Activated T-helper 1 cell treated with Interleukin-2 at 50 U/mL for 16 hours (primary cell): ENCODE results near the gene BDH2.

Experiments used
- DNase-seq: peaks from one replicate; pipeline ENCODE4 v3.0.0-alpha.2; 2020; ENCODE audit warnings: low read depth

BDH2 gene

GRCh38 chr4:103099691-103100392 is at the start of gene BDH2:
TSS of gene BDH2 (minus strand) at chr4:103099834. CDS start at chr4:103096254, 3,580 bp downstream.
- no peak for DNase-seq

- no peak for DNase-seq
These were observed 45.3 kb upstream of the BDH2 start for GRCh38 chr4:103144926-103145325.

GRCh38 chr4:103137446-103137827 is 37.8 kb upstream of the BDH2 start:
- DNase-seq = no peak

- no peak for DNase-seq
These were observed 37.2 kb upstream of the BDH2 start for GRCh38 chr4:103136671-103137445.

- DNase-seq = no peak
These were observed 29.5 kb upstream of the BDH2 start for GRCh38 chr4:103129174-103129573.

GRCh38 chr4:103126126-103126525 is 26.5 kb upstream of the BDH2 start:
- DNase-seq = no peak

- DNase-seq = no peak
These were observed 23.5 kb upstream of the BDH2 start for GRCh38 chr4:103123114-103123513.

- no peak for DNase-seq
These were observed 18.5 kb upstream of the BDH2 start for GRCh38 chr4:103118166-103118565.

- DNase-seq = no peak
These were observed 12.0 kb upstream of the BDH2 start for GRCh38 chr4:103111598-103111997.

GRCh38 chr4:103108542-103108941 is 8.9 kb upstream of the BDH2 start:
- DNase-seq = no peak

GRCh38 chr4:103105558-103106356 is 6.1 kb upstream of the BDH2 start:
- no peak for DNase-seq

- no peak for DNase-seq
These were observed 5.3 kb upstream of the BDH2 start for GRCh38 chr4:103104886-103105285.

GRCh38 chr4:103100691-103101090 is 1.1 kb upstream of the BDH2 start:
- DNase-seq = no peak

- DNase-seq = no peak
These were observed 736 bp downstream of the BDH2 start for GRCh38 chr4:103098756-103099440.

GRCh38 chr4:103098341-103098740 is 1.3 kb downstream of the BDH2 start:
- no peak for DNase-seq

GRCh38 chr4:103097112-103097511 is 2.5 kb downstream of the BDH2 start:
- DNase-seq = no peak

- DNase-seq = no peak
These were observed 4.6 kb downstream of the BDH2 start for GRCh38 chr4:103095080-103095479.

GRCh38 chr4:103092245-103092644 is 7.4 kb downstream of the BDH2 start:
- DNase-seq = no peak

- DNase-seq = no peak
These were observed 7.9 kb downstream of the BDH2 start for GRCh38 chr4:103091601-103092223.

GRCh38 chr4:103089481-103089880 is 10.2 kb downstream of the BDH2 start:
- DNase-seq = no peak

GRCh38 chr4:103086551-103086950 is 13.1 kb downstream of the BDH2 start:
- no peak for DNase-seq
